HG03139 (cell line): ENCODE data around the gene ASIC2.

Experiments used
- ATAC-seq: cut with Tn5 transposase; IDR thresholded peaks from one replicate; pipeline ENCODE4 v1.9.1; 2021; ENCODE audit not compliant: unreplicated experiment

The ASIC2 gene

DNA sequence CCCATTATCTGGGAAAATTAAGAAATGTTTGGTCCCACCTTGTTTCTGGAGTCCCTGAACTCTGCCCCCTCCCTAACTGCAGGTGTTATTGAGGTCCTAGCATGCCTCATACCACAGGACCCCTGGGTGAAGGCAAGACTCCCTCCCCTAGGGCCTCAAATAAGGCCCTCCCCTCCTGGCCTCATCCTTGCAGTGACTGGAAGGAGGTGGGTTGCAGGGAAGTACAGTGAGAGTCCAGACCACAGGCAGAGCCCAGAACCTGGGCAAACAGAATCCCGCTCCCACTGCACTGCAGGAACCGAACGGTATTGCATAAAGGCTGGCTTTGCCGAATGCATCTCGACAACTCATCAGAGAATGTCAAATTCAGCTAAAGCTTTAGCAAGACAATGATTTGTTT lies 126.6 kb downstream of the ASIC2 start:
- ATAC-seq = no peak

- no peak for ATAC-seq
Measured at GRCh38 chr17:33164169-33164881, 128.8 kb downstream of the ASIC2 start.

GRCh38 chr17:33163533-33164168 lies 129.4 kb downstream of the ASIC2 start:
- no peak for ATAC-seq

DNA sequence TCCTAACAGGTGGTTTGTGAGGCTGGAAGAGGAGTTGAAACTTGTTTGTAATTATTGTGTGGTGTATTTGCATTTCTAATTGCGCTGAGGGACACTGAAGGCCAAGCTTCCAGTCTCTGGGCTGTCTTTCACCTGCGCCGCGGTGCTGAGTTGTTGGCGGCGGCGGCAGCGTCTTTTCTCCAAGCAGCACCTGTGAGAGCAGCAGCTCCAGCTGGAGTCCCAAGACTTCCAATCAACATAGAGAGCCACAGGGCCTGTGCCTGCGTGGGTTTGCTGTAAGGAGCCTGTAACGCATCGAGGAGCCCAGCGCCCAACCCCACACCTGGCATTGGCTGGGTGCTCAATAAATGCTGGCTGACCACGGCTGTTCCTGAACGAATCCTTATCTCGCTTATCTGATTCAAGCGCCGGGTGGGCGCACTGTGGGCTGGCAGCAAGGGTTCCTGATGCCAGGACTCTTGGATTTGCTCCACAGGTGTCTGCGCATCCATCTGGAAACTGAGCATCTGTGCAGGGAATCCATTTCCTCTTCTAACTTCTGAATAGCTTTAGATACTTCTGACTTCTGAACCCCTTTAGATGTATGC lies 138.1 kb downstream of the ASIC2 start:
- no peak for ATAC-seq

- ATAC-seq = no peak
Measured at GRCh38 chr17:33152783-33153182, 140.3 kb downstream of the ASIC2 start.

DNA sequence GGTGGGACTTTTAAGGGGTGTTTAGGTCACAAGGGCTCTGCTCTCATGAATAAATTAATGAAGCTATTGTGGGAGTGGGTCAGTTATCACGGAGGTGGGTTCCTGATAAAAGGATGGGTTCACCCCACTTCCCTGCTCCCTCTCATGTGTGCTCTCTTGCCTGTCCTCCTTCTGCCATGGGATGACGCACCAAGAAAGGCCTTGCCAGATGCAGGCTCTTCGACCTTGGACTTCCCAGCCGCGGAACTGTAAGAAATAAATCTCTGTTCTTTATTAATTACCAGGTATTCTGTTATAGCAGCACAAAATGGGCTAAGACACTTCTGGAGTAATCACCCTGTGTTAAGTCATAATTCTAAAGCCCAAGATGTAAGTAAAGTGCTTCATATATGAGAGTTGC lies 141.5 kb downstream of the ASIC2 start:
- ATAC-seq = no peak

DNA sequence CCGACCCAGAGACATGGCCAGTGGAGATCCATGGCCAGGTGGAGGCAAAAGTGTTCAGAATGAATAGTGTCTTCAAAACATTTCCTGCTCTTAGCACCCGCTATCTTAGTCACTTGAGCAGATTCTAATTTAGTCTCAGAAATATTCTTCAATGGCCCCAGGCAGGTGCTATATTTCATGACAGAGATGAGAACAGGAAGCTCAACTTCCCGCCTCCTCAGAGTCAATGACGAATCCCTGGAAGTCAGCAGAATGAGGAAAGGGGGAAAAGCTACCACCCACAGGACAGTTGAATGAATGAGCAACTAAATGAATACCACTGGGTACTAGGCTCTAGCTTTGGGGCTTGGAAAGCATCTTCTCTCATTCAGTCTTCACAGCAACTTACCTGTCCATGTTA lies 147.2 kb downstream of the ASIC2 start:
- no peak for ATAC-seq

- no peak for ATAC-seq
Measured at GRCh38 chr17:33144837-33145236, 148.3 kb downstream of the ASIC2 start.

GRCh38 chr17:33142705-33143299 lies 150.3 kb downstream of the ASIC2 start:
- no peak for ATAC-seq

DNA sequence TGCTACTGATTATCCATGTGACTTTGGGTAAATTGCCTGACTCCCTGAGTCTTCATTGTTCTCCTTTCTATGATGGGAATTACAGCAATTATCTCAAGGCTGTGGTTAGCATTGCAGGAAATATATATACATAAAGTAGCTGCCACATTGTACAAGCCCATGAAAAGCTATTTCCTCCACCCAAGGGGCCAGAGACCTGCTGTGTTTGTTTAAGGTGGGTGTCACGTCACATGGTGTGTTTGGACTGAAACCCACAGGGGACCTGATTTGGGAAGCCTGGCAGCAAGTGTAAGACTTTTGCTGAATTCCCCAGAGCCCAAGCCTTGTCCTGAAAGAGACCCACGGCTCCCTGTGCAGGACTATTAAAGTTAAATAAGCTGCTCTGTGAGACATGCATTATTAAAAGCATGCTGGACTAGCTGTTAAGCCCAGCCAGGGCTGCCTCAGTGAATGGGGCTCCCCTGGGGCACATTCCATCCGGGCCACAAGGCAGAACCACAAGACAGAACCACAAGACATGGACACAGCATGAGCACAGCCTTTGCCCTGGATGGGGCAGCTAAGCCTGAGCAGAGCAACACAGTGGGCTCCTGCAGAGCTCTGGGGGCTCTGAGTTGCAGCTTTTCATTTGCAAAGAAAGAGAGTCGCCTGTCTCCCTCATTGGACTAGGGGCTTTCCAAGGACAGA lies 152.5 kb downstream of the ASIC2 start:
- ATAC-seq = no peak

DNA sequence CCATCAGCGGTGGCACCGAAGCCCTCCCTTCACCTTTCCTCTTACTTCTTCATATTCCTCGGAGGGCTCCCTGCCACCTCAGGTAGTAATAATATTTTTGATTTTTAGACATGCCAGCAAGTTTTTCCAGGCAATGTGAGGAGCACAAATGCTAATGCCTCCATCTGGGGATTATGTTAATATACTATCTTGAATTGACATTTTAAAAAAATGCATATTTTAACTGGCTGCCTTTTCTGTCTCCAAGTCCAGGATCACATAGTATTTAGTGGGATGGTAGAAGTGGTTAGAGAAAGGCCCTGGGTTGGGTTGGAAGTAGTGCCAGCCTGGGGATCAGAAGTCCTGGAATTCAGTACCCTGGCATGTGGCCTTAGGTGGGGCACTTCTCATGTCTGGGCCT lies 154.5 kb downstream of the ASIC2 start:
- ATAC-seq = no peak

DNA sequence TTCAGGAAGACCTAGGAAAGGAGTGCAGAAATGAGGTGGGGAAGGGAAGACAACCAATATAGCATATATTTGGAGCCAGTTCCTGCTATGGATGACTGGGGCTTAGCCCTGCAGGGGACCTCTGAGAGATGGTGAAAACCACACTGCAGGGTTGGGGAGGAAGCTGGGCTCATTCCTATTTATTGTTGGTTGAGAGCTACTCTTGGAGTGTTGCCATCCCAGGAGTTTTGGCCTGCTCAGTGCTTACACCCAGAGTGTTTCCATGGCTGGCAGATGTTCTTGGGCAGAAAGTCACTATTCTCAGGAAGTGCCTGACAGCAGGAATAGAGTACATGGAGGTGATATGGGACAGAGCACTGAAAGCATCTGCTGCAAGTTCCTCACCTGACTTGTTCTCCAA lies 155.7 kb downstream of the ASIC2 start:
- no peak for ATAC-seq

DNA sequence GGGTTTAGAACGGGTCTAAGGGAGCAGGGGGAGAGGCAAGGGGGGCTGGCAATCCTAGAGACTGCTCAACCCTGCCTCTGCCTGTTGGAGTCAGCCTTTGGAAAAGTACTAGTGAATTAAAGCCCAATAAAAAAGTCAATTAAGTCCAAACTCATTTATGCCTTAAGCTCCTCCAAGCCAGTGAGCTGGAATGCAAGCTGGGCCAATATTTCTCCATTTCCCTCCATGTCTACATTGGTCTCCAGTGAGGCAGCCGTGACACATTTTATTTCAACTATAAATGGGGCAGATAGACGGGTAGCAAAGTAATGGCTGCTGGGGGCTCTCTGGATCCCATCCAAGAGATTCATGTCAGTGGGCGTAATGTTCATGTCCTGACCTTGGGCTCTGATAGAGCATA lies 157.4 kb downstream of the ASIC2 start:
- ATAC-seq = no peak

GRCh38 chr17:33131620-33132019 lies 161.5 kb downstream of the ASIC2 start:
- ATAC-seq = no peak

GRCh38 chr17:33127706-33128105 lies 165.4 kb downstream of the ASIC2 start:
- no peak for ATAC-seq

DNA sequence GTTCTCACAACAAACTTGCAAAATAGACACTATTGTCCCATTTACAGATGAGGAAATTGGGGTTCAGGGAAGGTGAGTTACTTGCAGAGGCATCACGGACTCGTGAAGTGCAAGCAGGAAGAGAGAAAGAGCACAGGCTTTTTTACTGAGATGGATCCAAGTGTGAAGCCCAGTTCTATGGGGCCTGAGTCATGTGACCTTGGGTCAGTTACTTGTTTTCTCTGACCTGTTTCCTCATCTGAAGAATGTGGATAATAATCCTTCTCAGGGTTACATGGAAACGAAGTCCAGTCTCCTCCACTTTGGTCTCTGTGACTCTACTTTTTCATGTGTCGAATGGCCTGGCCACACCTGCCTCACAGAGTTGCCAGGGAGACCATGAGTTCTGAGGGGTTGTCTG lies 167.0 kb downstream of the ASIC2 start:
- ATAC-seq = no peak

GRCh38 chr17:33125552-33125950 lies 167.5 kb downstream of the ASIC2 start:
- ATAC-seq = no peak

GRCh38 chr17:33124871-33125551 lies 168.1 kb downstream of the ASIC2 start:
- no peak for ATAC-seq

DNA sequence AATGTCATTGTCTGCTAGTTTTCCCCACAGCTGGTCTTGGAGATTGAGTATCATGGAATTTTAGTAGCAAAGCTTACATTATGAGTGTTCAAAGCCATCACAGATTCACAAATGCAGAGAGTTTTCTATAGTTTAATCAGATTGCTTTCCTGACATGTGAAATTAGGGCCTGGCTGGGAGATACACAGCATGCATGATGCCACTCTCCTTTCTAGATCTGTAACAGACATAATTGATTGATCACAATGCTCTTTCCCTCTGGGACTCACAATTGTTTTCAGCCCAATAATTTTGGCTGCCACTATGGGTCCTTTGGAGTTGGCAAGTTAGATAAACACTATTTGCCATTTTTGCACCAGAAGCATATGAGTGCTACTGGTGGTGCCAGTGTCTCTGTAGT lies 168.9 kb downstream of the ASIC2 start:
- ATAC-seq = no peak

DNA sequence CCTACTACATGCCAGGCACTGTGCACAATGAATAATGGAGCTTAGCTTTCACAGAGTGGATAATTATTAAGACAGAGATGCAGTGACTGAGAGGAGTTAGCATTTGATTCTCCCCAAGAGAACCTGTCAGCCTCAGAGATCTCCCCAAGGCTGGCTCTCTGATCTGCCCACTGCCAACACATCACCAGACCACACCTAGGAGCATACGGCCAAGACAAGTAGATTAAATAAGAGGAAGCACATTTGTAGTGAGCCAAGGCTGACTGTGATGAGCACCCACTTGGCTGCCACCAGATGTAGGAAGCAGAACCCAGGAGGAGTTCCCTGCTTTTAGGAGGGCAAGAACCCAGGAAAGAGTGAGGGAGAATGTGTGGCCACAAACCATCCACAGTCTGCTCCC lies 171.3 kb downstream of the ASIC2 start:
- ATAC-seq = no peak

- no peak for ATAC-seq
Measured at GRCh38 chr17:33121272-33121671, 171.8 kb downstream of the ASIC2 start.
